Measurements from ENCODE around the gene CGNL1. TPM values are rescaled to one million over a fixed set of nuclear protein-coding genes. Genes with fewer than 3 reads are reported as not detected.

The CGNL1 gene
- polyA plus RNA-seq, 1 experiment: 0.06 TPM

DNA sequence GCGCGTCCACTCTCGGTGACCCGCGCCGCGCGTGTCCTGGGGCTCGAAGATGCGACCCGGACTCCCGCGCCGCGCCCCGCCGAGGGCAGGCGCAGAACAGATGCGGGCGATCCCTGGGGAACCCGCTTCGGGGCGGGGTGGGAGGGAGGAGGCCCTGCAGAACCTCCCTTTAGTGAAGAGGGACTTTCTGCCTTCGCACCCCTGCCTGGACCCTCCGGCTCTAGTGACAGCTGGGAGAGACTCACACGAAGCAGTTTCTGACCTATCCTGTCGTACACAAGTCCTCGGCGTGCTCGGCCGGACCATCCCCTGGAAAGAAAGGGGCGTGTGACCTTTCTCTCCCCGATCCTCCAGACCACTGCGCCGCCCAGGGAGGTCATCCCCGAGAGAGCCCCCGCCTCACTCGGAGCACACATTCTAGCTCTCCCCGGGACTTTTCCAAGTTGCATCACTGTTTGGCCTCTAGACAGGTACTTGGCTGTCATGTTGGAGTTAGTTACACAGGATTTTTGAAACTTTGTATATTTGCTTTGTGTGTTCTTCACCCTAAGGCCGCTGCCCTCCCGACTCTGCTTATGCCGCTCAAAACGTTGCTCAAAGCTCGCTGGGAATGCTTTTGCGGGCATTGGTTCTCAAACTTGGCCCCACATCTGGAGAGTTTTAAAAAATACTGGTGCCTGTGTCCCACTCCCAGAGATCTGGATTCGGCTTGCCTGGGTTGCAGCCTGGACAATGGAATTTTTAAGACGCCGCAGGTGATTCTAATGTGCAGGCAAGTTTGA, 582 bp downstream of the CGNL1 start:
- no peak for DNase-seq (ENCODE audit: low read depth)
- POLR2A ChIA-PET: no interaction called here
- Histone ChIP-seq H3K27me3 (ENCODE audit: control insufficient read depth, insufficient read depth, low read length) (peaks cover 26% of the 10 kb centered on the region), H3K4me3 (ENCODE audit: low read depth, low read length) (peak overlapping the region; percentile 49), H3K36me3 (ENCODE audit: control insufficient read depth, insufficient read depth, low read length) (no peaks in the 10 kb centered on the region)
- CTCF ChIA-PET: interaction anchor here (0.7 to 1.7 kb wide), 9 partner anchors 11 to 151 kb away, joined by 3 to 8 read pairs (median 3); no protein-coding TSS in a partner anchor
- TF ChIP-seq, protein P1, sequence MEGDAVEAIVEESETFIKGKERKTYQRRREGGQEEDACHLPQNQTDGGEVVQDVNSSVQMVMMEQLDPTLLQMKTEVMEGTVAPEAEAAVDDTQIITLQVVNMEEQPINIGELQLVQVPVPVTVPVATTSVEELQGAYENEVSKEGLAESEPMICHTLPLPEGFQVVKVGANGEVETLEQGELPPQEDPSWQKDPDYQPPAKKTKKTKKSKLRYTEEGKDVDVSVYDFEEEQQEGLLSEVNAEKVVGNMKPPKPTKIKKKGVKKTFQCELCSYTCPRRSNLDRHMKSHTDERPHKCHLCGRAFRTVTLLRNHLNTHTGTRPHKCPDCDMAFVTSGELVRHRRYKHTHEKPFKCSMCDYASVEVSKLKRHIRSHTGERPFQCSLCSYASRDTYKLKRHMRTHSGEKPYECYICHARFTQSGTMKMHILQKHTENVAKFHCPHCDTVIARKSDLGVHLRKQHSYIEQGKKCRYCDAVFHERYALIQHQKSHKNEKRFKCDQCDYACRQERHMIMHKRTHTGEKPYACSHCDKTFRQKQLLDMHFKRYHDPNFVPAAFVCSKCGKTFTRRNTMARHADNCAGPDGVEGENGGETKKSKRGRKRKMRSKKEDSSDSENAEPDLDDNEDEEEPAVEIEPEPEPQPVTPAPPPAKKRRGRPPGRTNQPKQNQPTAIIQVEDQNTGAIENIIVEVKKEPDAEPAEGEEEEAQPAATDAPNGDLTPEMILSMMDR (IDR thresholded peaks at IDR 0.05; ENCODE audit: insufficient read depth, low read depth, low read length): no peak

DNA sequence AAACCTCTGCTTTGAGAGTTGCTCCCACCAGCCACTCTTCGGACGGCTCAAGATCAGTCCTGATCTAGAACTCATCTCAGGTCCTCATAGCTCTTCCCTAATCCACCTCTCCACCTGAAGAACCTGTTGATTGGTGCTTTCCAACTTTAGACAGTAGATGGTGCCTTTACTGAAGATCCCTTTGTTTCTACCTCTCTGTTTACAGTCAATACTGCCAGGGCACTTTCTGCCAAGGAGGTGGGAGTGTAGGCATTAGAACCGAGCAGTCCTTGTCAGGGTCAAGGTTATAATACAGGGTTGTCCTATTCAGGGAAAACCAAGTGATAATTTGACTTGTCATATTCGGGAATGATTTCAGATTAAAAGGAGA, 1.2 kb downstream of the CGNL1 start:
- Histone ChIP-seq H3K4me3 (ENCODE audit: low read depth, low read length) (no peak overlapping the region), H3K27me3 (ENCODE audit: control insufficient read depth, insufficient read depth, low read length) (peaks cover 25% of the 10 kb centered on the region), H3K36me3 (ENCODE audit: control insufficient read depth, insufficient read depth, low read length) (no peaks in the 10 kb centered on the region)
- TF ChIP-seq, protein P1 (IDR thresholded peaks at IDR 0.05; ENCODE audit: insufficient read depth, low read depth, low read length): no peak
- ChIA-PET CTCF (interaction anchor here (0.7 to 1.7 kb wide), 7 partner anchors 10 to 150 kb away, joined by 3 to 5 read pairs (median 3); no protein-coding TSS in a partner anchor), POLR2A (no interaction called here)
- no peak for DNase-seq (ENCODE audit: low read depth)

DNA sequence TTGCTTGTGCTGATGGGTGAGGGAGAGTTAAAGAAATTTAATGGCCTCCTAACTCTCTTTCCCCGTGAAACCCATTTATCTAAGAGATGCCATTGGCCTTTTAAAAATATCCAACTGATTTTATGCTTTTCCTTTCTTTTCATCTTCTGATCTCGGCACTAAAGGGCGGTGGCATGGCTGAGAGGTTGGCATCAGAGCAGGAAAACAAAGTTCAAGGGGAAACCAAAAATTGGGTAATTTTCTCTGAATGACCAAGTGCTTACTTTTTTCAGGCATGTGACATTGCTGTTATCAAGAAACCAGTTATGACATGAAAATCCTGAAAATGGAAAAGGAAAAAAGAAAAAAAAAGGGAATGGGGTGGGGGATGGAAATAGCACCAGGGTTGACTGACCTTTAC, 3.2 kb downstream of the CGNL1 start:
- ChIA-PET POLR2A (no interaction called here), CTCF (interaction anchor here (0.9 kb wide), 1 partner anchor 16 kb away, joined by 4 read pairs; no protein-coding TSS in a partner anchor)
- no peaks in the 10 kb centered on the region for H3K36me3 ChIP-seq (ENCODE audit: control insufficient read depth, insufficient read depth, low read length)
- peaks cover 22% of the 10 kb centered on the region for H3K27me3 ChIP-seq (ENCODE audit: control insufficient read depth, insufficient read depth, low read length)
- no peak overlapping the region for H3K4me3 ChIP-seq (ENCODE audit: low read depth, low read length)
- TF ChIP-seq, protein P1 (IDR thresholded peaks at IDR 0.05; ENCODE audit: insufficient read depth, low read depth, low read length): no peak
- DNase-seq (ENCODE audit: low read depth): no peak

DNA sequence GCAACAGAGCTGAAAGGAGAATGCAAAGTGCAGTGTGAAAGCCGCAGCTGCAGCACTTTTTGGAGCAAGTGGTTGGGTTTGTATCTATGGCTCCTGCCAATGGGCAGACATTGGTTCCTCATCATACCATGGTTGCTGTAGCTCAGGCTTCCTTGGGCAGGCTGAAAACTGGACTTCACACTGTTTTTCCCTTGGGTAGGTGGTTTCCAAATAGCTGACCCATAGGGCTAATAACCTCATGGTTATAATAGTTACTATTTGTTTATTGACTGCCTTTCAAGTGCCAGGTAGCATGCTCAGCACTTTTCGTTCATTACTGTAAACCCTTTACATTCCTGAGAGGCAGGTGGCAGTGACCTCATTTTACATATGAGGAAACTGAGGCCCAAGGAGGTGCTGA, 4.5 kb downstream of the CGNL1 start:
- CTCF ChIA-PET: interaction anchor here (1.0 to 1.1 kb wide), 2 partner anchors 64 to 147 kb away, joined by 3 to 4 read pairs; no protein-coding TSS in a partner anchor
- POLR2A ChIA-PET: no interaction called here
- Histone ChIP-seq H3K27me3 (ENCODE audit: control insufficient read depth, insufficient read depth, low read length) (peaks cover 14% of the 10 kb centered on the region), H3K4me3 (ENCODE audit: low read depth, low read length) (no peak overlapping the region), H3K36me3 (ENCODE audit: control insufficient read depth, insufficient read depth, low read length) (no peaks in the 10 kb centered on the region)
- TF ChIP-seq, protein P1 (IDR thresholded peaks at IDR 0.05; ENCODE audit: insufficient read depth, low read depth, low read length): no peak
- no peak for DNase-seq (ENCODE audit: low read depth)

DNA sequence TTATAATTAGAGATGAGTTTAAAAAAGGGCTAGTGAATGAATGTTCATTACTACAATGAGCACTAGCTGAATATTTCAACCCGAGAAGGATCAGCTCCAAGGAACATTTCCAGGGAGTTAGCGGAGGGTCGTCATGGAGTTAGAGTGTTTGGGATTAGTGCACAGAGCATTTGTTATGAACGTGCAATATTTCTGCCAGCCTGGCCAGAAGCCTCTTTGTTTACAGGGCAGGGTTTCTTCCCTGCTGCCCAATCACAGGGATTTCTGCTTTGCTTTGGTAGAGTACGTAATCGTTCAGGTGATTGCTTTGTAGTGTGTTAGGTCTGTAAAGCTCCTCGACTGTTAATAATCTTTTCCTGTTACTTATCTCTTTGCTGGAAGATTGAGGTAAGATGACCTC, 5.9 kb downstream of the CGNL1 start:
- no peak for DNase-seq (ENCODE audit: low read depth)
- TF ChIP-seq, protein P1 (IDR thresholded peaks at IDR 0.05; ENCODE audit: insufficient read depth, low read depth, low read length): no peak
- CTCF ChIA-PET: no interaction called here
- Histone ChIP-seq H3K4me3 (ENCODE audit: low read depth, low read length) (no peak overlapping the region), H3K27me3 (ENCODE audit: control insufficient read depth, insufficient read depth, low read length) (peaks cover 6% of the 10 kb centered on the region), H3K36me3 (ENCODE audit: control insufficient read depth, insufficient read depth, low read length) (no peaks in the 10 kb centered on the region)
- POLR2A ChIA-PET: no interaction called here

Measured in BJ (cell line).